Measurements from ENCODE around the gene ADCK2.
A peak's percentile ranks its signal among the peaks of the same experiment; 100 is the strongest.

GRCh38 chr7:140696680-140697446, 24.1 kb downstream of the ADCK2 start, which contains the start of gene NDUFB2:
- TF ChIP-seq CTCF (IDR thresholded peaks at IDR 0.05) (peak in 1 of 6 experiments; percentile 21), POLR2A (IDR thresholded peaks at IDR 0.05) (peak in 3 of 4 donors; percentile 68 to 89 (median 72))

All from esophagus squamous epithelium (tissue), 4 donors.